SK-N-MC (cell line): Measurements from ENCODE around the gene SLC7A5.

ENCODE experiments used
- DNase-seq: peaks from one replicate; pipeline ENCODE4 v3.0.0-alpha.2; 2011; ENCODE audit warnings: low read depth, low spot score
- H3K27ac ChIP-seq: fragments of 200-600 bp; sonication (generic); 2 replicates; pipeline ENCODE4 v1.5.1; 2016; ENCODE audit warnings: mixed run types
- H3K36me3 ChIP-seq: fragments of 200-600 bp; sonication (generic); 2 replicates; pipeline ENCODE4 v1.6.1; 2017; ENCODE audit warnings: antibody characterized with exemption, low read length, mixed read lengths; ENCODE audit not compliant: insufficient read depth
- H3K4me3 ChIP-seq: fragments of 200-600 bp; sonication (generic); 2 replicates; pipeline ENCODE4 v1.5.1; 2016
- H3K9ac ChIP-seq: fragments of 200-600 bp; sonication (generic); 2 replicates; pipeline ENCODE4 v1.8.0; 2017; ENCODE audit warnings: mixed run types, mixed read lengths; ENCODE audit not compliant: insufficient read length
- H3K9me3 ChIP-seq: fragments of 200-600 bp; sonication (generic); 2 replicates; pipeline ENCODE4 v1.6.1; 2017; ENCODE audit warnings: low read depth, mild to moderate bottlenecking, antibody characterized with exemption, low read length, moderate library complexity, mixed read lengths
- EZH2 ChIP-seq: fragments of 200-600 bp; sonication (generic); IDR thresholded peaks from one replicate; pipeline ENCODE4 v1.6.1; 2017; ENCODE audit warnings: antibody characterized with exemption
- FOXP2 ChIP-seq: optimal IDR thresholded peaks from 2 replicates; pipeline ENCODE3; 2011; ENCODE audit warnings: mild to moderate bottlenecking, moderate library complexity; ENCODE audit not compliant: insufficient read depth; ENCODE audit errors: extremely low read length, control extremely low read depth
- POLR2AphosphoS5 ChIP-seq: IDR thresholded peaks from 2 replicates; pipeline ENCODE4 v1.6.1; 2012; ENCODE audit warnings: mild to moderate bottlenecking, low read depth, low read length, borderline replicate concordance

SLC7A5 gene

DNA sequence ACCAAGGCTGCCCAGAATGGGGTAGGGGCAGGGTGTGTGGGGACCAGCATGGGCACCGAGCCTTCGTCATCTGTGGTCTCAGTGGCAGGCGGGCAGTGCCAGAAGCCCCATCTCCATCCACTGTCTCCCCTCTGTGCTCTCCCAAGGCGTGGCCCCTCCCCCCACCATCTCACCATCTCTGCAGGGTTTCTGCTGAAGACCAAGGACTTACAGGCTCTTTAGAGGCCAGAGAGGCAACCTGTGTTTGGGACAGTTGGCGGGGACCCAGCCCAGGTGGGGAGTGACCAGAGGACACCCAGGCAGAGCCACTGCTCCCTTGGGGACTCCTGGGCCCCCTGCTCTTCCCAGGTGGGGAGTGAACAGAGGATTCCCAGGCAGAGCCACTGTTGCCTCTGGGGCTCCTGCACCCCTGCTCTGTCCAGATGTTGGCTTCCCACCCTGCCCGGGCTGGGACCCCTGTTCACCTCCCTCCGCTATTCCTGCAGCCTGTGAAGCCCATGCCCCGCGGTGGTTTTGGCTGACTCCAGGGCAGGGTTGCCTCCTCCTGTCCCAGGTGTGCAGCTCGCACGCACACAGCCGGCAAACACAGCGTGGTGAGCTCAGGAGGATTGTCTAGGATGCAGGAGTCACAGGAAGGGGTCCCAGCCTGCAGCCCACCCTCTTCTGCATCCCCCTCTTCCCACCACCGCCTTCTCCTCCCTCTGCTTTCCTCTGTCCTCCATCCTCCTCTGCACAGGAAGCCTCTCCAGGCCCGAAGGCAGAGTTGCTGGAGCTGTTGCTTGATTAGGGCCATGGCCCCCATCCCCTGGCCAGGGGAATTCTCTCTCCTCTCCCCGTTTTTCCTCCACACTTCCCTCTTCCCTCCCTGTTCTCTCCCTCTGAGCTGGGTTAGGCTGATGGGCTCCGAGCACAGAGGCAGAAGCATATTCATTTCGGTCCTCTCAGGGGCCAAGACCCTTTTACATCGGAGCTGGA lies 45.0 kb downstream of the SLC7A5 start:
- no peak for DNase-seq
- H3K4me3 ChIP-seq: no peak overlapping the region

DNA sequence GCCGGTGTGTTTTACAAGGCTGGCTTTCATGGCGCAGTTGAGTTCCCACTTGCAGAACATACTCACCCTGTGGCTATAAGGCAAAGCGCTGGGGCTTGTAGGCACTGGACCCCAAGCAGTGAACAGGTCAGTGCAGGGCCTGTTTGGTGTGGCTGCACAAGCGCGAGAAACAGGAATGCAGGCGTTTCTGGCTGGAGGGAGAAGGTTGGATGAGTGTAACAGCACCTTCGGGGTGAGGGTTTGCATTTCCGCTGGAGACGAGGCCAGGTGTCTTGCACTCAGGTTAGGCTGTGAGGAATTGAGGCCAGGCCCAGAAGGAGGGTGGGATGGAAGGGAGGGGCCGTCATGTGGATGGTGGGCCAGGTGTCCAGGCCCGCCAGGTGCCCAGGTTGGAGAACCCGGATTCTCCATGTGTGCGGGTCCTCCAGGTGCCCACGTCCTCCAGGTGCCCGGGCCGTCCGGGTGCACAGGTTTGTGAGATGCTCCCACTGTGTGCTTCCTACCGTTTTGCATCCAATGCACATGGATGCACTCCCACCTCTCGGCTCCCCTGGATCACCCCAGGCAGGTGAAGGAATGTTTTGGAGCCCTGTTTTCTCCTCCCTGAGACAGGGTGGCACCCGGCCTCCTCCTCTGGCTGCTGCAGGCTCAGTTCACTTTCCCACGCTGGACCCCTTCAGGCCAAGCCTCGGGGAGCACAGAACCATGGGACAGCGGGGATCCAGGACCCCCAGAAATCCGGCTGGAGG lies 46.0 kb downstream of the SLC7A5 start:
- H3K9ac ChIP-seq: no peak overlapping the region
- no peaks in the 10 kb centered on the region for H3K36me3 ChIP-seq
- no peak overlapping the region for H3K4me3 ChIP-seq
- TF ChIP-seq EZH2 (no peak), FOXP2 (no peak), POLR2AphosphoS5 (no peak)
- H3K27ac ChIP-seq: no peak overlapping the region
- no peaks in the 10 kb centered on the region for H3K9me3 ChIP-seq
- DNase-seq: no peak

More for the DNA sequence above, 45.0 kb downstream of the SLC7A5 start:
- no peak overlapping the region for H3K27ac ChIP-seq
- H3K36me3 ChIP-seq: no peaks in the 10 kb centered on the region
- no peaks in the 10 kb centered on the region for H3K9me3 ChIP-seq
- no peak overlapping the region for H3K9ac ChIP-seq
- TF ChIP-seq POLR2AphosphoS5: no peak
- no peak for TF ChIP-seq EZH2
- no peak for TF ChIP-seq FOXP2

DNA sequence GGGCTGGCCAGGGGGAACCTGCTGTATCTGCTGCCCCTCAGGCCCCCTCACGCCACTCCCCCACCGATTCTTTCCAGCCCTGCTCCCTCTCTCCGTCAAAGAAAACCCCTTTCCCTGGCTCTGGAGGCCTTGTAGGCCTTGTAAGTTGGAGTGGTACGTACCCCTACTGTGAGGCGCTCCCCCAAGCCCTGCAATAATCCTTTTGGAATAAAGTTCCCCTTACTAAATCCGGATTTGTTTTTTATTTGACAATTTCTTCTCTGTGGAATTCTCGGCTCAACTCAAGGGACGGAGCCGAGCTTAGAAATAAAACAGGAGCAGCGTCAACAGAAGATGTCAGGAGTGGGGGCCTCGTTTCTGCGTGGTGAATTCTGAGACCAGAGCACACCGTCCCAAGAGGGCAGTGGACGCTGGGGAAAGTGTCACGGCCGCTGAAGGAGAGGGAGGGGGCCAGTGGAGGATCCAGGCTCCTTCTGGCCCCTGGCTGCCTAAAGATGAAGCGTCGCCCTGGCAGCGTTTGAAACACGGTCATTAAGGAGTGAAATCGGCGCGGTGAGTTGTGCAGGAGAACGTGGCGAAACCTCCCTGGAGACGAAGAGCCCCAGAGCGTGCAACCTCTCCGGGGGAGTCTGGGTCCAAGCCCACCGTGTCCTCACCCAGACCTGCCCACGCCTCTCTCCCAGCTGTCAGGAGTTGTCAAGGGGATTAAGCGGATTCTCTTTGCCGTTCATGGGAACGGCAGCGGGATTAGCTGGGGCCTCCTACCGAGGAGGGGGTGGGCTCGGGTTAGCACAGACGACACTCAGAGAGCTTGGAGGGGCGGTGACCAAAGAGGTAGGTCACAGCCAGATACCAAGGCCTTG lies 47.0 kb downstream of the SLC7A5 start:
- no peak for DNase-seq
- Histone ChIP-seq H3K9ac (no peak overlapping the region), H3K4me3 (no peak overlapping the region), H3K9me3 (no peaks in the 10 kb centered on the region), H3K36me3 (no peaks in the 10 kb centered on the region), H3K27ac (no peak overlapping the region)
- TF ChIP-seq POLR2AphosphoS5 (no peak), FOXP2 (no peak), EZH2 (no peak)

DNA sequence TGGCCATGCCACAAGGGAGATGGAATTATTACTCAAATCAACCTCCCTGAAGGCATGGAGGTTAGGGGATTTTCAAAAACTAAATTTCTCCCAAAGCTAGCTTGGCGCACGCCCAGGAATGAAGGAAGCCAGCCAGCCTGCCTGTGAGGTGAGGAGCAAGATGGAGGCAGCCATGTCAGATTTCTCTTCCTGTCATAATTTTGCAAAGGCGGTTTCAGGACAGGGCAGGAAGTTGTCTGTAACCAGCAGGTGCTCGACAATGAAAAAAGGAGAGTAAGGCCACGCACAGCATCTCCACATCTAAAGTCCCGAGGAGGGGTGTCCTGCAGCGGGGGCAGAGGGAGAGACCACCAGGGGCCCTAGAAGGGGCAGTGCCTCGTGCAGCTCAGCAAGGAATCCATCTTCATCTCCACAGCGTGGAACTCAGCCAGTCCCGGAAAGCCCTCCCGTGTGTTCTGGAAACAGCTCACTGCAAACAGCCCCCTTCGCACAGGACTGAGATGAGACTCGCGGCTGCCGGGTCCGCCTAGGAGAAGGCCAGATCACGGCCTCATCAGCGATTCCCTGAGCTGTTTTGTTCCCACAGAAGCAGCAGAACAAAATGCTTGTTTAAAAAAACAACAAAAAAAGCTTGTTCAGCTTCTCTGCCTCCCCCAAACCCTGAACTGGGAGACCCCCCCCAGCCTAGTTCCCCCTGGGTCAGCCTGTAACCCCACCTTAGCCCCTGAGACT lies 47.8 kb downstream of the SLC7A5 start:
- Histone ChIP-seq H3K9me3 (no peaks in the 10 kb centered on the region), H3K27ac (no peak overlapping the region), H3K4me3 (no peak overlapping the region), H3K36me3 (no peaks in the 10 kb centered on the region), H3K9ac (no peak overlapping the region)
- TF ChIP-seq POLR2AphosphoS5 (no peak), EZH2 (no peak), FOXP2 (no peak)
- DNase-seq: no peak

DNA sequence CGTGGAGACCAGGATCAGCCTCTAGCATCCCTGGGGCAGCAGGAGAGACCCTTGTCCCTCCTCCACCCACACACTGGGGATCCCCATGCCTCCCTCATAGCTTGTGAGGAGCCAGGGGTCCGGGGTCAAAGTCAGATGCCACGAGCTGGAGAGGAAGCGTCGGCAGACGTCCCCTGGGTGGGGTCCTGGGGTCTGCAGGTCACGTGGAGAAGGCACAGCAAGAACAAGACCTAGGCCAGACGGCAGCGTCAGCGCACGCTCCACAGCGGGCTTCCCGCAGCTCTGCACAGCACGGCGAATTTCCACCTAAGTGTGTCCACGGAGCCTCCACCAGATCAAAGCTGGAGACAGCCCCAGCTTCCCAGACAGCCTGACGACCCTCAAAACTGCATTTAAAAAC lies 49.3 kb downstream of the SLC7A5 start:
- Histone ChIP-seq H3K36me3 (no peaks in the 10 kb centered on the region), H3K9me3 (no peaks in the 10 kb centered on the region), H3K27ac (no peak overlapping the region), H3K9ac (no peak overlapping the region), H3K4me3 (no peak overlapping the region)
- DNase-seq: no peak
- TF ChIP-seq FOXP2 (no peak), POLR2AphosphoS5 (no peak), EZH2 (no peak)

DNA sequence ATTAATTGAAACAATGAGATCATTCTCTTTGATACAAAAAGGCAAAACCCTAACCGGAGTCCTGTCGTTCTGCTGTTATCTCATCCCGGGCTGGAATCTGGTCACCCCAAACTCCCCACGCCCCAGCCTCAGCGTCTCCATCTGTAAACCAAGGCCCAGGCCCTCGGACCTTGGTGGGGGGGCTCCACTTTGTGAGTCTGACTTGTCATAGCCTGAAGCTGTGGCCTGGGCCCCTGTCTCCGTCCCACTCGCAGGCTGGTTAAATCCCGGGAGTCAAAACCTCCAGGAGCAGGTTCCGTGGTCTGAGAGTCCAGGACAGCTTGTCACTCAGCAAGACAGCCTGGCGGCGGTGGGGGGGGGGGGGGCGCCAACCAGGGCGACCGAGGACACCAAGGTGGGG lies 50.0 kb downstream of the SLC7A5 start:
- Histone ChIP-seq H3K27ac (no peak overlapping the region), H3K36me3 (no peaks in the 10 kb centered on the region), H3K9me3 (no peaks in the 10 kb centered on the region), H3K4me3 (no peak overlapping the region), H3K9ac (no peak overlapping the region)
- TF ChIP-seq FOXP2 (no peak), EZH2 (no peak), POLR2AphosphoS5 (no peak)
- no peak for DNase-seq

DNA sequence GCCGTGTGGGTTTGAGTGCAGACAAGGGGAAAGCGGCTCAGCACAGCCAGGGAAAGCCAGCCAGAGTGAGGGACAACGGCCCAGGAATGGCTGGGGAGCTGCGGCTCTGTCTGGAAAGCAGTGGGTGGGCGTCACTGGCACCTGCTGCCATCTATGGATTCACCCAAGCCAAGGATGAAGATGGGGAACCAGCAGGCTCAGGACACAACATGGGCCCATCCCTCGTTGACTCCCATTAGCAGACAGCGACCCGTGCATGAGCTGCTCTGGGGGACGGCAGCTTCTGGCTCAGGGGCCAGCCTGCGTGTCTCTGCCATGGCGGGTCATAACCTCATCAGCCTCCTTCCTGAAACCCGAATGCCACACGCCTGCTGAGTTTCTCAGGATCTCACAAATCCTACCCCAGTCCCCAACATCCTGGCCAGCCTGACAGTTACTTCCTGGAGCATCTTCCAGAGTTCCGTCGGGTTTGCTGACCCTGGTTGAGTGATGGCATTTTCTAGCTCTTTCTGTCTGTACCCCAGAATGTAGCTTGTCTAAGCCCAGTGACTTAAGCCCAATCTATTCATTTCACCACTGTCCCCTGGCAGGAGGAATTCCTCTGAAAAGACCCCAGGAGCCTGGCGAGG lies 50.7 kb downstream of the SLC7A5 start:
- TF ChIP-seq FOXP2 (no peak), POLR2AphosphoS5 (no peak), EZH2 (no peak)
- Histone ChIP-seq H3K9me3 (no peaks in the 10 kb centered on the region), H3K4me3 (no peak overlapping the region), H3K27ac (no peak overlapping the region), H3K9ac (no peak overlapping the region), H3K36me3 (no peaks in the 10 kb centered on the region)
- no peak for DNase-seq
